Measurements from ENCODE around the gene ERVH48-1.
"Not testable (repeated sequence)": the region's sequence is repeated elsewhere in the genome, so short reads cannot be mapped to it uniquely, and the experiment has no call there.

Gene ERVH48-1

DNA sequence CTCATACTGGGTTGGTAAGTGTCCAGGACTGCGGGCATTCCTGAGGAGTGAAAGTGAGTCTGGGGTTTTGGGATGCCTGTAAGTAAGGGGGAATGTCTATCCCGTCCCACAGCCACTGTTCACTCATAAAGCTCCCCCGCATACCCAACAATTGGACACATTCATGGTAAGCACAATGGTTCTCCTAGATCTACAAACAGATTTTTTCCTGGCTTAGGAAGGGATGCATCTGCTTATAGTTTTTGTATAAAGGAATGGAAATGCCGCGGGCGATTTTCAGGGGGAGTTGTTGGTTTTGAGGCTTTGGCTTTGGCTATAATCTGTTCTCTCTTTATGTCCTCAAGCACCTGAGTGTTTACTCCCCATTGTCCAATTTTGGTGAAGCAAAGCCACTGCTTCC lies 7.1 kb downstream of the ERVH48-1 start:
- no peak overlapping the region for H3K4me3 ChIP-seq (ENCODE audit: low read depth, low read length)
- TF ChIP-seq, protein P1, sequence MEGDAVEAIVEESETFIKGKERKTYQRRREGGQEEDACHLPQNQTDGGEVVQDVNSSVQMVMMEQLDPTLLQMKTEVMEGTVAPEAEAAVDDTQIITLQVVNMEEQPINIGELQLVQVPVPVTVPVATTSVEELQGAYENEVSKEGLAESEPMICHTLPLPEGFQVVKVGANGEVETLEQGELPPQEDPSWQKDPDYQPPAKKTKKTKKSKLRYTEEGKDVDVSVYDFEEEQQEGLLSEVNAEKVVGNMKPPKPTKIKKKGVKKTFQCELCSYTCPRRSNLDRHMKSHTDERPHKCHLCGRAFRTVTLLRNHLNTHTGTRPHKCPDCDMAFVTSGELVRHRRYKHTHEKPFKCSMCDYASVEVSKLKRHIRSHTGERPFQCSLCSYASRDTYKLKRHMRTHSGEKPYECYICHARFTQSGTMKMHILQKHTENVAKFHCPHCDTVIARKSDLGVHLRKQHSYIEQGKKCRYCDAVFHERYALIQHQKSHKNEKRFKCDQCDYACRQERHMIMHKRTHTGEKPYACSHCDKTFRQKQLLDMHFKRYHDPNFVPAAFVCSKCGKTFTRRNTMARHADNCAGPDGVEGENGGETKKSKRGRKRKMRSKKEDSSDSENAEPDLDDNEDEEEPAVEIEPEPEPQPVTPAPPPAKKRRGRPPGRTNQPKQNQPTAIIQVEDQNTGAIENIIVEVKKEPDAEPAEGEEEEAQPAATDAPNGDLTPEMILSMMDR (IDR thresholded peaks at IDR 0.05; ENCODE audit: low read depth, low read length): no peak

DNA sequence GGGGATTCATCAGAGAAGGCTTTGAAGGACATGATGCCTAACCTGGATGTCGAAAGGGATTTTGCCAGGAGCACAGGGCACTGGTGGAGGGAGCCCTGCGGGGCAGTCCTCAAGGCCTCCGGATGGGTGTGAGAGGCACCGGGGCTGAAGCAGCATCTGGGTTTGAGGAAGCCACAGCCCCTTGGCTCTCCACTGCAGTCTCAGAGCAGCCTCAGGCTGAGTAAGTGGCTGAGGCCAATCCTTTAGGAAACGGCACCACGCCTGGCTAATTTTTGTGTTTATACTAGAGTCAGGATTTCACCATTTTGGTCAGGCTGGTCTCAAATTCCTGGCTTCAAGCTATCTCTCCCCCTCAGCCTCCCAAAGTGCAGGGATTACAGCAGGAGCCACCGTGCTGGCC lies 12.0 kb downstream of the ERVH48-1 start:
- TF ChIP-seq, protein P1 (IDR thresholded peaks at IDR 0.05; ENCODE audit: low read depth, low read length): no peak
- H3K4me3 ChIP-seq (ENCODE audit: low read depth, low read length): no peak overlapping the region

DNA sequence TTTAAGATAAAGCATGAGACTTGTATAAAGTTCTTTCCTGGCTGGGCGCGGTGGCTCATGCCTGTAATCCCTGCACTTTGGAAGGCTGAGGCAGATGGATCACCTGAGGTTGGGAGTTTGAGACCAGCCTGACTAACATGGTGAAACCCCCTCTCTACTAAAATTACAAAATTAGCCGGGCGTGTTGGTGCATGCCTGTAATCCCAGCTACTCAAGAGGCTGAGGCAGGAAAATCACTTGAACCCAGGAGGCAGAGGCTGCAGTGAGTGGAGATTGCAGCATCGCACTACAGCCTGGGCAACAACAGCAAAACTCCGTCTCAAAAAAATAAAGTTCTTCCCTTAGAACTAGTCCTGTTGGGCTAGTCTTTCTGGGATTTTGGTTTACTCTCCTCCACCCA lies 13.5 kb downstream of the ERVH48-1 start:
- H3K4me3 ChIP-seq (ENCODE audit: low read depth, low read length): not testable (repeated sequence)

DNA sequence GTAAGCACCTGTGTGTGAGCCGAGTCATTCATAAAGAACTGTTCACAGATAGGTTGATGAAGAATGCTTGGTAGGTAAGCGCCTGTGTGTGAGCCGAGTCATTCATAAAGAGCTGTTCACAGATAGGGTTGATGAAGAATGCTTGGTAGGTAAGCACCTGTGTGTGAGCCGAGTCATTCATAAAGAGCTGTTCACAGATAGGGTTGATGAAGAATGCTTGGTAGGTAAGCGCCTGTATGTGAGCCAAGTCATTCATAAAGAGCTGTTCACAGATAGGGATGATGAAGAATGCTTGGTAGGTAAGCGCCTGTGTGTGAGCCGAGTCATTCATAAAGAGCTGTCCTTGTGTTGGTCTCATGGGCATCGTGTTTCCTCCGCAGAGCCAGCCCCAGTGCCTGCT lies 16.9 kb downstream of the ERVH48-1 start:
- H3K4me3 ChIP-seq (ENCODE audit: low read depth, low read length): not testable (repeated sequence)

DNA sequence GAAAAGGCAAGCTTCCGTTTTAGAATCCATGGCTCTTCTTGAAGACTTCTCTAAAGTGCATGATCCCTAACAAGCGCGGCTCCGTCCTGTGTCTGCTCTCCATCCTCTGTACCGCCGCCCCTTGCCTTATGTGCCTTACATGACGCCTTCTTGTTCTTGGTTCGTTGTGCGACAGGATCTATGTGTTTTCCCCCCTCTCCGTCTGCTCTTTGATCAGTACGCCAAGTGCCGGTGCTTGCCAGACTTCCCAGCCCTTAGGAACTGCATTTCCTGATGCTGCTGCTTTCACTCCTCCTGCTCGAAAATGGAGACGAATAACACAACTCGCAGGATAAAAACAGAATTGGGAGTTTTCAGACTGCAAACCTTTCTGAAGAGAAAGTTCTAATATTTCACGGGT lies 19.2 kb downstream of the ERVH48-1 start:
- H3K4me3 ChIP-seq (ENCODE audit: low read depth, low read length): no peak overlapping the region
- TF ChIP-seq, protein P1 (IDR thresholded peaks at IDR 0.05; ENCODE audit: low read depth, low read length): no peak

- no peak overlapping the region for H3K4me3 ChIP-seq (ENCODE audit: low read depth, low read length)
- TF ChIP-seq, protein P1 (IDR thresholded peaks at IDR 0.05; ENCODE audit: low read depth, low read length): no peak
These were observed 20.2 kb downstream of the ERVH48-1 start for GRCh38 chr21:42905195-42905594.

DNA sequence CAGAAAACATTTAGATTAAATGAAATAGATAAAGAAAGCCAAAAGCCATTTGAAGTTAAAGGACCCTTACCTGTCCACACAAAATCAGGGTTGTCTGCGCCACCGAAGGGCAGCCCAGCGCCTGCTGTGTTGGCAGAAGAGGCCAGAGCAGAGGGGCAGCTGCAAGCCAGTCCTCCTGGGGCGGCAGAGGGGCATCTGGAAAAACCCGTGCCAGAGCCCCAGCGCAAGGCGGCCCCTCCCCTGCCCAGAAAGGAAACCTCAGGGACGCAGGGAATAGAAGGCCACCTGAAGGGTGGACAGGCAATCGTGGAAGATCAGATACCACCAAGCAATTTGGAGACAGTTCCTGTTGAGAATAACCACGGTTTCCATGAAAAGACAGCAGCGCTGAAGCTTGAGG lies 21.6 kb downstream of the ERVH48-1 start:
- TF ChIP-seq, protein P1 (IDR thresholded peaks at IDR 0.05; ENCODE audit: low read depth, low read length): no peak
- H3K4me3 ChIP-seq (ENCODE audit: low read depth, low read length): no peak overlapping the region

DNA sequence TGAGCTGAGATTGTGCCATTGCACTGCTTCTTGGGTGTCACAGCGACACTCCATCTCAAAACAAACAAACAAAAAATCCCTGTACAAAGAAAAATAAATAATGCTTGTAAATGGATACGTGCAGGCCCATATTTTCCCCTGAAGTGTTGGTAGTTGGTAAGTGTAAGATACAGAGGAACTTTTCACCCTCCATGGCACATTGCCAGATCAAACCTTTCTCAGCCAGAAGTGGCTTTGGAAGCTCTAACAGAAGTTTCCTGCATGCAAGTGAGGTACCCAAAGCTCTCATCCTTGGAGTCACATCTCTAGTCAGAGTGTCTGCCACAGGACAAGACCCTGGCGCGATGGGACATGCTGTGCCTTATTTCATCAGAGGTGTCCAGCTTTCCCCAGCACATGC lies 25.0 kb downstream of the ERVH48-1 start:
- TF ChIP-seq, protein P1 (IDR thresholded peaks at IDR 0.05; ENCODE audit: low read depth, low read length): no peak
- no peak overlapping the region for H3K4me3 ChIP-seq (ENCODE audit: low read depth, low read length)
